ENCODE results near the gene PKD1L1.

DNA sequence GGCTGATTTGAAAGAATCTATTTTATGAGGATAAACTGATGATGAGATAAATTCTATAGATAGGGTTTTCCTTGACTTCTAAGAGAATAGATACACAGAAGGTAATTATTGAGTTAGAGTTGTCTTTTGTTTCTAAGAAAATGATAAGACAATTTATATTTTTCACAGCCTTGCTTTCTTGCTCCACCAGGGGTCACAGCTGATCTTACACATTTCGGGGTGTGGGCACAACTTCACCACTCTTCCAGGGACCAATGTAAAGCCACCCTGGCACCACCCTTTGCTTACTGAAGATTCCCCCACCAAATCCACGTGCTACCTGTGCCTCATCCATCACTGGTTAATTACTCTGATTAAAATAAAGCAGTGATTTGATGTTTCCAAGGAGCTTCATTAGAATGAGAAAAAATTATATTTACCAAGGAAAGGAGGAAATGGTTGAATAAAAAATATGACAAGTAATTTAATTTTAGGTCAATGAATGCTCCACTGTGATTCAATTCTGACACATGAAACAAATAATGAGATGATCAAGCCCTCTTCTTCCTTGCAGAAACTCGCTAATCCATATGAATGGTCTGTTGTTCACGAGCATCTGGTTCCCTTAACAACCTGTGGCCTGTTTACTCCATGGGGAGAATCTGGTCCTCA lies 189.1 kb downstream of the PKD1L1 start:
- TF ChIP-seq ZNF8 (CRISPR knock-in tag; IDR thresholded peaks at IDR 0.05) = no peak
- TF ChIP-seq ESRRG (CRISPR knock-in tag; IDR thresholded peaks at IDR 0.05) = no peak
- no peak for TF ChIP-seq ZNF565 (CRISPR knock-in tag; conservative IDR thresholded peaks at IDR 0.05; ENCODE audit: low read depth)
- no peak for TF ChIP-seq TOX (CRISPR knock-in tag; IDR thresholded peaks at IDR 0.05; ENCODE audit: borderline replicate concordance)
- no peak for TF ChIP-seq BACH2 (CRISPR knock-in tag; IDR thresholded peaks at IDR 0.05; ENCODE audit: borderline replicate concordance)
- TF ChIP-seq, protein P1, sequence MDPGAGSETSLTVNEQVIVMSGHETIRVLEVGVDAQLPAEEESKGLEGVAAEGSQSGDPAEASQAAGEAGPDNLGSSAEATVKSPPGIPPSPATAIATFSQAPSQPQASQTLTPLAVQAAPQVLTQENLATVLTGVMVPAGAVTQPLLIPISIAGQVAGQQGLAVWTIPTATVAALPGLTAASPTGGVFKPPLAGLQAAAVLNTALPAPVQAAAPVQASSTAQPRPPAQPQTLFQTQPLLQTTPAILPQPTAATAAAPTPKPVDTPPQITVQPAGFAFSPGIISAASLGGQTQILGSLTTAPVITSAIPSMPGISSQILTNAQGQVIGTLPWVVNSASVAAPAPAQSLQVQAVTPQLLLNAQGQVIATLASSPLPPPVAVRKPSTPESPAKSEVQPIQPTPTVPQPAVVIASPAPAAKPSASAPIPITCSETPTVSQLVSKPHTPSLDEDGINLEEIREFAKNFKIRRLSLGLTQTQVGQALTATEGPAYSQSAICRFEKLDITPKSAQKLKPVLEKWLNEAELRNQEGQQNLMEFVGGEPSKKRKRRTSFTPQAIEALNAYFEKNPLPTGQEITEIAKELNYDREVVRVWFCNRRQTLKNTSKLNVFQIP (CRISPR knock-in tag; IDR thresholded peaks at IDR 0.05; ENCODE audit: borderline replicate concordance, low read depth) = no peak
